ENCODE data around the gene INSIG1.
A peak's percentile ranks its signal among the peaks of the same experiment; 100 is the strongest.

The INSIG1 gene

DNA sequence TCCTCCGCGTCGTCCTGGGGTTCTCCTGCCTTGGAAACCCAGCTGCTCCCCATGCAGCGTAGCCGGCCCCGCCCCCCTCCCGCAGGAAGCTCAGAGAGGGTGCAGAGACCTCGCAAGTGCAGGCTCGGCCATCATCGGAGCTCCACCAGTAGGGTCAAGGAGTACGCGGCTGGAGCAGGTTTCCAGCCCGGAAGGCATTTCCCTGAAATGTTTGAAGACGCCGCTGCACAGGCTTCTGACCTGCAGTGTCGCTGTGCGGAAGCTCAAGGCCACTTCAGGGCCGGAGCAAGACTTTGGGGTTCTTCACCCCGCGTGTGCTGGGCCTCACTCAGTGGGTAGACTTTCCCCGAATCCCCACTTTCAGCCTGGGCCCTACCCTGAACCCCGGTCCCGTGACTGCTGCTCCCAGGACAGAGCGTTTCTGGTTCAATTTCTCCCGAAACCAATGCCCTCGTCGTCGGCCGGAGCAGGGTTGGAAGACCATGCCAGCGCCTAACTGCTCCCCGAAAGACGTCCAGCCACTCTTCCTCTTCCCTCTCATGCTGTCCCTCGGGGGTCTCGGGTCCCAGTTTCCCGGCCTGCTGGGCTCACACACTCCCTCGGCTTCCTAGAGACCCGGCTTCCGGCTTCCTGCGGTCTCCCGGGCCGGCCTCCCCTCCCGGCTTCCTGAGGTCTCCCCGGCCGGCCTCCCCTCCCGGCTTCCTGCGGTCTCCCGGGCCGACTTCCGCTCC, 52.1 kb downstream of the INSIG1 start:
- no peak for DNase-seq (ENCODE audit: low spot score)

DNA sequence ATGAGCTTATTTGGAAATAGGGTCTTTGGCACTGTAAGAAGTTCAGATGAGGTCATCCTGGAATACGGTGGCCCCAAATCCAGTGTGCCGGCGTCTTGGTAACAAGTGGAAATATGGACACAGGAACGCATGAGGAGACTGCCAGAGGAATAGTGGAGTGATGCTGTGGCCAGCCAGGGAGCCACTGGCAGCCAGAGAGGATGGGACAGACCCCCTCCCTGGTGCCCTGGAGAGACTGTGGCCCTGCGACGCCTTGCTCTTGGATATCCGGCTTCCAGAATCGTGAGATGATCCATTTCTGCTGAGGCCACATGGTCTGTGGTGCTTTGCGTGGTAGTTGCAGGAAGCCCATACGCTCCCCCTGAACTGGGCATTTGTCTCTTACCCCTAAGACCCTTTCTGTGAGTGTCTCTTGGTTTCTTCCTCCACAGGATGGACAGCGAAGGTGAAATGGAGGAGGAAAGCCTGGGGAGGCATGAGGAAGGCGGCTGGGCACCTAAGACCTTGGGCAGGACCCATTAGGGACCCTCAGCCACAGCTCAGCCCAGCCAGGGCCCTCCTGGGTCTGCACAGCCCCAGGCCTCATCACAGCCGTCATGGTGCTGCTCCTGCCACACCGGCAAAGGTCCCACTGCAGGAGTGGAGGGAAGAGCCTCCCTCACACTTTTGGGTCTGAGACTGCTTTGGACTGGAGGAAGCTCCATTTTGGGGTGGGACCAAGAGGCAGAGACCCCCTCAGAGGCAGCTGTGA, 53.6 kb downstream of the INSIG1 start:
- no peak for DNase-seq (ENCODE audit: low spot score)

DNA sequence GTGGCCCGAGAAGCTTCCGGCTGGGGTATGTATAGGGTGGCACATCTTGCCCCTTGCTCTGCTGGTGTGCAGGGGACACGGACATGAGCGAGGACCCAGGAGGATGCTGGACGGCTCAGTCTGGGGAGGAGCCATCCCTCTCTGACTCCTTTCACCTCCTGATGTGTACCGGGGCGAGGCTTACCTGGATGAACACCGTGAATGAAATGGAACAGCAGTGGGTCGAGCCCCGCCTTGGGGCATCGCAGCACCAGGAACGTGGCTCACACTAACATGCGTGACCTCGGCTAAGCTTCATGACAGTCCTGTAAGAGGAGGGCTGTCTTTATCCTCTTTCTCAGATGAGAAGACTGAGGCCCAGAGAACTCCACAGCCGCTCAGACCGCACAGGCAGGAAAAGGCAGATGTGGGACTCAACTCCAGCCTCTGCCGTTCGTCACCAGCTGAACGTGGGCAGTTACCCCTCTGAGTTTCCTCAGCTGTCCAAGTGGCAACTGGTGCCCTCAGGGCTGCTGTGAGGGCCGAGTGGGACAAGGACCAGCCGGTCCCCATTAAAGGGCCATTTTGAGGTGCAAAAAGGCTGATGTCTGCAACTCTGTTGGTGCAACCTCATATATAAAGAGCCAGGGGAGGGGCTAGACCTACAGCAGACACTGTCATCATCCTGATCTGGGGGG, 54.5 kb downstream of the INSIG1 start:
- no peak for DNase-seq (ENCODE audit: low spot score)

DNA sequence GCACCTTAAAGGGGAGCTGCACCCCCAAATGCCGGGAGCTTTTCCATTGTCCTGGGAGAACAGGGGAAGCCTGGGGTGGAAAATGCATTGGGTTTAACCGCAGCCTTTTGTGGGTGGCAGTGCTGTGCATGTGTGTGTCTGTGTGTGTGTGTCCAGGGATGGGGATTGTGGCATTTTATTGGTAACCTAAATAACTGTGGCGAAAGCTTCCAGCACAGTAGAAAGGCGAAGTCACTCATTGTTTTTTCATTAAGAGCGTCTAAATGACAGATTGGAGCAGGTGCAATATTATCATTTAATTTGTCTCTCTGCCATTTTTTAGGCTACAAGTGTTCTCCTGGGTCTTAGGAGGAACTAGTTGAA, 55.1 kb downstream of the INSIG1 start:
- DNase-seq (ENCODE audit: low spot score): no peak

DNA sequence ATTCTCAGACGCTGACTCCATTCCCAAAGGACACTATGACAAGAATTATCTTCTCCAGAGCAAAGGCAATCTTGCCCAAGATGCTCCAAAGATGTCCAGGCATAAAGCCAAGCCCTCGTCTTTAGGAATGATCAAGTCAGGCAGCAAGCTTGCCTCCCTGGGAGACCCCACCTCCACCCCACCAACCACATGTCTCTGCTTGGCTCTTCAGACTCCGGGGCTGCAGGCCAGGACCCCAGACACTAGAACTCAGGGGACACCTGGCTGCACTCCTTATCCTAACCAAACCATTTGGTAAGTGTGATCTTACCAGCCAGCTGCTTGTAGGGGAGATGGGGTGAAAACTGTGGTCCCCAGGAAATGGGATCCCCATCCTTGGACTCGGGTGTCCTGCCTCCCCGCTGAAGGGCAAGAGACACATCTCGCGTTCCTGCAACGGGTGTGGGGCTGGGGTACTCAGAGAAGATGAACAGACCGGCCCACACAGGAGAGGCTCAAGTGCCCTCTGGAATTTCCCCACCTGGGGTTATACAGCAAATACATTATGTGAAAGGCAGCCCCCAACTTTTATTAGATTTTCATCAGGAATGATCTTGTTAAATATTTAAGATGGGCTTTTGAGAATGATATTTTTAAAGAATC, 55.7 kb downstream of the INSIG1 start:
- DNase-seq (ENCODE audit: low spot score): no peak

DNA sequence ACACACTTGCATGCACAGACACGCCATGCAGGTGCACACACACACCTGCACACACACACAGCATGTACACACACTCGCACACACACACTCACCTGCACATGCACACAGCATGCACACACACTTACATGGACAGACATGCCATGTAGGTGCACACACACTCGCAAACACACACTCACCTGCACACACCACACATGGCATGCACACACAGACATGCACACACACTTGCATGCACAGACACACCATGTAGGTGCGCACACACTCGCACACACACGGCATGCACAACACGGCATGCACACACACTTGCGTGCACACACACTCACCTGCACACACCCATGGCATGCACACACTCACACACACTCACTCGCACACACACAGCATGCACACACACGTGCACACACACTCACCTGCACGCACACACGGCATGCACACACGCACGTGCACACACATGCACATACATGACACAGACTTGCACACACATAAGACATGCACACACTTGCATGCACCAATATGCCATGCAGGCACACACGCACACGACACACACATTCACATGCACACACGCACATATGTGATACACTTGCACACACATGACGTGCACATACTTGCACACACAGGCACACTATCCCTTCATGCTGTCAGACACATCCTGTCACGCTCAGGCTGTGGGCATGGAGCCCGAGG, 56.8 kb downstream of the INSIG1 start:
- DNase-seq (ENCODE audit: low spot score): no peak

DNA sequence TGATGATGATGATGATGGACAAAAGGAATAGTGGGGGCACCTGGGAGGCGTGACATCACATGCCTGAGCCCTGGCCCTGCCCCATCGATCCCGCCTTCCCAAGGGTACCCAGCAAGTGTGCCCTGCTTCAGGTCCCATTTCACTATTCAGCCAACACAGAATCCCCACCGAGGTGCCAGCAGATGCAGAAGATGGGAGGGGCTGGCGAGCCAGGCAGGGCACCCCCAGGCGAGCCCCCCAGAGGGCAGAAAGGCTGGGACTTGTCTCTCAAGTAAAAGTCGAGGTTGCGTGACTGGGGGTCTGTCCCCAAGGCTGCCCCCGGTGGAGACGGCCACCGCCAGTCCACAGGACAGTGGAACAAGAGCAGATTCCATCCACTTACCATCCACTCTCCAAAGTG, 57.5 kb downstream of the INSIG1 start:
- DNase-seq (ENCODE audit: low spot score): no peak

DNA sequence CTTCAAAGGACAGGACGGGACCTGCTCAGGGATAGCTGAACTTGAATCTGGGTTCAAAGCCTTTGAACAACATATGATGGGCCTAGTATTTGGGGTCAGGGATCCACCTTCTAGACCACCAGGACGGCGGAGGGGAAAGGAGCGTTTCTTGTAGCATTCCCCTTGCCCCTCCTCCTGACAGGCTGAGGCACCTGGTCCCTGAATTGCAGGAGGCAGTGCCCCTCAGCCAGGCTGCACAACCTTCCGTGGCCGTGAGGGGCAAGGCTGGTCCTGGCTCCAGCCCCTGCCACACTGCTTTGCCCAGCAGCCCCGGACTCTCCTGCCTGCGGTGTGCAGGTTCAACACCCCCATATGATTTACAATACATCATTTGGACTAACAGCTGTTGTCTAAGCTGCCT, 58.1 kb downstream of the INSIG1 start:
- DNase-seq (ENCODE audit: low spot score): no peak

DNA sequence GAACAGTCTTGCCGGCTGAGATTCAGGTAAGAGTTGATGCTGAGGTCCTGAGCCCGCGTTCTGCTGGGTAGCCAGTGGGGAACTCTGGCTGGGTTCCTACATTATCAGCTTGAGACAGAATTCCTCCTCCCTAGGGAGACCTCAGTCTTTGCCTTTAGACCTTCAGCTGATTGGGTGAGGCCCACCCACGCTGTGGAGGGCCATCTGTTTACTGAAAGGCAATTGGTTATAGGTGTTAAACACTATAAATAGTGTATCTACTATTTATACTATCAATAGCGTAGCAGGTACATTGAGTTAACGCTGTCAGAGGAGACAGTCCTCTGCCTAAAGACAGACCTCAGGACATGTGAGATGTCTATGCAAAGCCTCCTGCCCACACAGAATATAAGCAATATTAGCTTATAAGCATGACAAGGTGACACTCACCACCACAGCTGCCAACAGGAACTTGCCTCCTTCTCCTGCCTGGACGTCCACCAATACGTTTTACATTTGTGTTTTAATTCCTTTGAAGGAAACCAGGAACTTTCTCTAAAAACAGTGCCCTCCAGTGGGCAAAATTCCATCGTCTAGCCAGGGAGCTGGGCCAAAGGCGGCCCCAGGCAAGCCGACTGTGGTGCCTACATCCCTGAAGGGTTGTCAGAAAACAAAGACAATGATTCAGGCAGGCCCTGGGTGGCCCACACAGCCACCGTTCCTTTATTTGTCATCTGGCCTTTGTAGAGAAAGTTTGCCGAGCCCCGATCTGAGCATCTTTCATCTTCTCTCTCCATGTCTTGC, 58.8 kb downstream of the INSIG1 start:
- peak; percentile 55 for DNase-seq (ENCODE audit: low spot score)

DNA sequence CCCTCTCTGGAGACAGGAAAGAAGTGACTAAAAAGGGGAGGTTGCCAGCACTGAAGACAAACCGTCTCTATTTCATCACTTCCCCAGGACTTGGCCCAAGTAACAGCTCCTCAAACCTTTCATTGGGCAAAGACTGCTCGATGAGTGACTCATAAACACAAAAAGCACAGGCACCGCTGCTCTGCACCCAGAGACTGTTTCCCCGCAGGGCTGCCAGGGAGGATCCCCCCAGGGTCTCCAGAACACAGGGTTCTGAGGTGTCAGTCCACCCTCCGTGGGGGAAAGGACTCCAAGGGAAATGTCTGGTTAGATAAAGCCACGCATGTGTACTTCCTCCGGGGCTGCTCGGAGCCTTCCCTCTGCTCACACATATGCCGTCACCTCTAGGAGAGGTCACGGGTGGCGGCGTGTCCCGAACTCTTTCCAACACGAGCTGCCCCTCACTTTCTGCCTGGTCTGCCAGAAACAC, 59.9 kb downstream of the INSIG1 start:
- DNase-seq (ENCODE audit: low spot score): no peak

DNA sequence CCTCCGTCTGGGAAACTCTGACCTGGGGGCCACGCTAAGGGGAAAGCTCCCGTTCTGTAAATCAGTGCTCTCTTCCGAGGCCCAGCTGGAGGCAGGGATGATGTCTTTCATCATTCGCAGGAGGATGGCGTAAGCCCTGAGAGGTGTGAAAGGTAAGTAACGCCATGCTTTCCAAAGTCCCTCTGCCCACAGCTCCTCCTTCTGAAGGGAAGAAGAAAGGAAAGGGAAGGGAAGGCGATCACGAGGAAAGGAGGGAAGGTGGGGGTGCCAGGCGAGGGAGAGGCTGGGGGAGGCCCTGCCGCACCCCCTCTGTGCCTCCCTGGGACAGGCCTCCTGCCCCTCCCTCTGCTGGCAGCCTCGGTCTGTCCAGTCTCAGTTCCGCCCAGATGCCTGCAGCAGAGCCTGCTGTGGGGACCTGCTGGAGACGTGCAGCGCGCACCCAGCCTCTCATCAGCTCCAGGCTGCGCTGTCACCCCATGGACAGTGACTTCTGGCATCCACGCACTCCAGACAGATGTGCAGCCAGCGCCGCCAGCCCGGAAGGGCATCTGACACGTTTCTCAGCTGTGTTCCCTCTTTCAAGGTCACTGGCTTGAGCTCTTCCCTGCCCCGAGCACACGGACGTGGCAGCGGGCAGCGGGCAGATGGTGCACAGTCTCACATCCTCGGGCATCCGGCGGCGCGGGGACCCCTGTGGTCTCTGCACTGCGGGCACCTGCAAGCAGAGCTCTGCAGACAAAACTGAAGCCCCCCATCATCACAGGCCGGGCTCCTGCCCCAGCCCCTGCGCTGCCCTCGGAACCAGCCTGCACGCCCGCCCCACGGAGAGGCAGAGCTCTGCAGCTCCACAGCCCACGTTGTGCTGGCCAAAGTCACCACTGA, 60.6 kb downstream of the INSIG1 start:
- no peak for DNase-seq (ENCODE audit: low spot score)

DNA sequence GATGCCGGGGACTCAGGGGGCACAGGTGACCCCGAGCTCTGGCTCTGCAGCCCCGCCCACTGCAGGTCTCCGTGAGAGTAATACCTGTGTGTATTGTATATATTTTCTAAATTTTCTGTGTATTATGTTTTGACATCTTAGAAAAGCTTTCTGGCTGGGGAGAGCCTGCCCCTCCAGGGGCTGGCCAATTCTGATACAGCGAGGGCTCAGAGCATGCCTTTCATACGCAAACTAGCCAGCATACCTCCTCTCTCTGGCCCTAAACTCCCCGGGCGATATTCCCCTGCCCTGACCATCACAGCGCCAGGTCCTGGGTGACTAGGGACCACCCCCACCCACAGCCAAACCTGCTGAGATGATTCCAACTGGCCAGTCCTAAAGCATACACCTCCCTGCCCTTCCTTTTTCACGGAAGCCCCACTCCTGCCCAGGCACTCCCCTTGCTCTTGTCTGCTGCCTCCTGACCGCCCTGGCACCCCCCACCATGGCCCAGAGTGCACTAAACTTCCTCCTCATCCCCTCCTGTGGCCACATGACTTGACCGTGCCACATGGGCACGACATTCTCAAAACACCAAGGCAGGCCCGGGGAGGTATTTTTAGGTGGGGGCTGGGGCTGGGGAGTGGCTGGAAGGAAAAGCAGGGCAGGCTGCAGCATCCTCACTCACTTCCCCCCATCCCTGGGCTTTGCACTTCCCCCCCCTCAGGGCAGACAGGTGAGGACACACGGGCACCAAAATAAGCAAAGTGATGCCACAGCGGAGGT, 61.5 kb downstream of the INSIG1 start:
- no peak for DNase-seq (ENCODE audit: low spot score)

All from kidney tubule cell (primary cell).